Measurements from ENCODE around the gene HIBCH. TPM values are rescaled to one million over a fixed set of nuclear protein-coding genes. Genes with fewer than 3 reads are reported as not detected.

The HIBCH gene
- polyA plus RNA-seq, 1 of the 3 experiments (the other 2 are of a cell fraction): 8.4 TPM

DNA sequence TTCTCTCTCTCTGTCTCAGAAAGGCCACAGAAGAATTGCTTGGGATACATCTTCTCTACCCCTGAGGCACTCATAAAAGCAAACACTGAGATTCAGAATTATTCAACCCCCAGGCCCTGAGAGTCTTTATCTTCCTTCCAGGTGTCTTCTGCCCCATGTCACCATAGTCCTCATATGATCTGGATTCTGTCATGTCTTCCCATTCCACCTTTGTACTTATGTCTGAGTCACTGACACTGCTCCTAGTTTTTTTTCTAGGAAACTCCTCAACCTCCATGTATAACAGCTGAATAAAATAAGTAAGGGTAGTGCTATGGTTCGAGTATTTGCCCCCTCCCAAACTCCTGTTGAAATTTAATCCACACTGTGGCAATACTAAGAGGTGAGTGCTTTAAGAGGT is 11.6 kb downstream of the HIBCH start:
- no peak overlapping the region for H3K27ac ChIP-seq (ENCODE audit: low read depth in 2 of 2, low read length in 1 of 2)
- no peak overlapping the region for H2AFZ ChIP-seq (ENCODE audit: low read depth)
- H3K9ac ChIP-seq: no peak overlapping the region
- H3K4me2 ChIP-seq: no peak overlapping the region
- no peaks in the 10 kb centered on the region for H3K4me1 ChIP-seq (ENCODE audit: control insufficient read depth in 1 of 2, insufficient read depth in 2 of 2, low read depth in 1 of 2, low read length in 1 of 2)
- no peak for DNase-seq
- TF ChIP-seq GATA2 (CRISPR knock-in tag; IDR thresholded peaks at IDR 0.05): no peak
- TF ChIP-seq JUND (IDR thresholded peaks at IDR 0.05): no peak
- TF ChIP-seq, protein P1, sequence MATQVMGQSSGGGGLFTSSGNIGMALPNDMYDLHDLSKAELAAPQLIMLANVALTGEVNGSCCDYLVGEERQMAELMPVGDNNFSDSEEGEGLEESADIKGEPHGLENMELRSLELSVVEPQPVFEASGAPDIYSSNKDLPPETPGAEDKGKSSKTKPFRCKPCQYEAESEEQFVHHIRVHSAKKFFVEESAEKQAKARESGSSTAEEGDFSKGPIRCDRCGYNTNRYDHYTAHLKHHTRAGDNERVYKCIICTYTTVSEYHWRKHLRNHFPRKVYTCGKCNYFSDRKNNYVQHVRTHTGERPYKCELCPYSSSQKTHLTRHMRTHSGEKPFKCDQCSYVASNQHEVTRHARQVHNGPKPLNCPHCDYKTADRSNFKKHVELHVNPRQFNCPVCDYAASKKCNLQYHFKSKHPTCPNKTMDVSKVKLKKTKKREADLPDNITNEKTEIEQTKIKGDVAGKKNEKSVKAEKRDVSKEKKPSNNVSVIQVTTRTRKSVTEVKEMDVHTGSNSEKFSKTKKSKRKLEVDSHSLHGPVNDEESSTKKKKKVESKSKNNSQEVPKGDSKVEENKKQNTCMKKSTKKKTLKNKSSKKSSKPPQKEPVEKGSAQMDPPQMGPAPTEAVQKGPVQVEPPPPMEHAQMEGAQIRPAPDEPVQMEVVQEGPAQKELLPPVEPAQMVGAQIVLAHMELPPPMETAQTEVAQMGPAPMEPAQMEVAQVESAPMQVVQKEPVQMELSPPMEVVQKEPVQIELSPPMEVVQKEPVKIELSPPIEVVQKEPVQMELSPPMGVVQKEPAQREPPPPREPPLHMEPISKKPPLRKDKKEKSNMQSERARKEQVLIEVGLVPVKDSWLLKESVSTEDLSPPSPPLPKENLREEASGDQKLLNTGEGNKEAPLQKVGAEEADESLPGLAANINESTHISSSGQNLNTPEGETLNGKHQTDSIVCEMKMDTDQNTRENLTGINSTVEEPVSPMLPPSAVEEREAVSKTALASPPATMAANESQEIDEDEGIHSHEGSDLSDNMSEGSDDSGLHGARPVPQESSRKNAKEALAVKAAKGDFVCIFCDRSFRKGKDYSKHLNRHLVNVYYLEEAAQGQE (IDR thresholded peaks at IDR 0.05; ENCODE audit: low read depth, low read length): no peak
- TF ChIP-seq NRF1 (IDR thresholded peaks at IDR 0.05; ENCODE audit: low read depth, low read length): no peak
- TF ChIP-seq SIN3A (IDR thresholded peaks at IDR 0.05; ENCODE audit: borderline replicate concordance, low read depth, low read length): no peak
- no peak for TF ChIP-seq YY1 (IDR thresholded peaks at IDR 0.05; ENCODE audit: low read depth)
- TF ChIP-seq, protein P2, sequence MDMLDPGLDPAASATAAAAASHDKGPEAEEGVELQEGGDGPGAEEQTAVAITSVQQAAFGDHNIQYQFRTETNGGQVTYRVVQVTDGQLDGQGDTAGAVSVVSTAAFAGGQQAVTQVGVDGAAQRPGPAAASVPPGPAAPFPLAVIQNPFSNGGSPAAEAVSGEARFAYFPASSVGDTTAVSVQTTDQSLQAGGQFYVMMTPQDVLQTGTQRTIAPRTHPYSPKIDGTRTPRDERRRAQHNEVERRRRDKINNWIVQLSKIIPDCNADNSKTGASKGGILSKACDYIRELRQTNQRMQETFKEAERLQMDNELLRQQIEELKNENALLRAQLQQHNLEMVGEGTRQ (IDR thresholded peaks at IDR 0.05; ENCODE audit: borderline replicate concordance, low read depth, low read length): no peak
- TF ChIP-seq MEF2A (IDR thresholded peaks at IDR 0.05; ENCODE audit: borderline replicate concordance, low read depth): no peak
- TF ChIP-seq, protein P3, sequence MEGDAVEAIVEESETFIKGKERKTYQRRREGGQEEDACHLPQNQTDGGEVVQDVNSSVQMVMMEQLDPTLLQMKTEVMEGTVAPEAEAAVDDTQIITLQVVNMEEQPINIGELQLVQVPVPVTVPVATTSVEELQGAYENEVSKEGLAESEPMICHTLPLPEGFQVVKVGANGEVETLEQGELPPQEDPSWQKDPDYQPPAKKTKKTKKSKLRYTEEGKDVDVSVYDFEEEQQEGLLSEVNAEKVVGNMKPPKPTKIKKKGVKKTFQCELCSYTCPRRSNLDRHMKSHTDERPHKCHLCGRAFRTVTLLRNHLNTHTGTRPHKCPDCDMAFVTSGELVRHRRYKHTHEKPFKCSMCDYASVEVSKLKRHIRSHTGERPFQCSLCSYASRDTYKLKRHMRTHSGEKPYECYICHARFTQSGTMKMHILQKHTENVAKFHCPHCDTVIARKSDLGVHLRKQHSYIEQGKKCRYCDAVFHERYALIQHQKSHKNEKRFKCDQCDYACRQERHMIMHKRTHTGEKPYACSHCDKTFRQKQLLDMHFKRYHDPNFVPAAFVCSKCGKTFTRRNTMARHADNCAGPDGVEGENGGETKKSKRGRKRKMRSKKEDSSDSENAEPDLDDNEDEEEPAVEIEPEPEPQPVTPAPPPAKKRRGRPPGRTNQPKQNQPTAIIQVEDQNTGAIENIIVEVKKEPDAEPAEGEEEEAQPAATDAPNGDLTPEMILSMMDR (IDR thresholded peaks at IDR 0.05): no peak
- TF ChIP-seq, protein P4, sequence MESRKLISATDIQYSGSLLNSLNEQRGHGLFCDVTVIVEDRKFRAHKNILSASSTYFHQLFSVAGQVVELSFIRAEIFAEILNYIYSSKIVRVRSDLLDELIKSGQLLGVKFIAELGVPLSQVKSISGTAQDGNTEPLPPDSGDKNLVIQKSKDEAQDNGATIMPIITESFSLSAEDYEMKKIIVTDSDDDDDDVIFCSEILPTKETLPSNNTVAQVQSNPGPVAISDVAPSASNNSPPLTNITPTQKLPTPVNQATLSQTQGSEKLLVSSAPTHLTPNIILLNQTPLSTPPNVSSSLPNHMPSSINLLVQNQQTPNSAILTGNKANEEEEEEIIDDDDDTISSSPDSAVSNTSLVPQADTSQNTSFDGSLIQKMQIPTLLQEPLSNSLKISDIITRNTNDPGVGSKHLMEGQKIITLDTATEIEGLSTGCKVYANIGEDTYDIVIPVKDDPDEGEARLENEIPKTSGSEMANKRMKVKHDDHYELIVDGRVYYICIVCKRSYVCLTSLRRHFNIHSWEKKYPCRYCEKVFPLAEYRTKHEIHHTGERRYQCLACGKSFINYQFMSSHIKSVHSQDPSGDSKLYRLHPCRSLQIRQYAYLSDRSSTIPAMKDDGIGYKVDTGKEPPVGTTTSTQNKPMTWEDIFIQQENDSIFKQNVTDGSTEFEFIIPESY (IDR thresholded peaks at IDR 0.05; ENCODE audit: borderline replicate concordance, low read depth): no peak
- H3K4me3 ChIP-seq (ENCODE audit: low read depth in 2 of 2, low read length in 1 of 2): no peak overlapping the region
- CTCF ChIA-PET: interaction anchor here (1.9 kb wide), 1 partner anchor 12 kb away, joined by 9 read pairs; the partner anchor contains the start of gene HIBCH
- peaks cover 10 to 35% of the 10 kb centered on the region in 2 experiments for H3K36me3 ChIP-seq (replicated peaks in 1 of 2; ENCODE audit: control insufficient read depth in 1 of 2, insufficient read depth in 2 of 2, low read length in 1 of 2)
- POLR2A ChIA-PET: no interaction called here
- no peaks in the 10 kb centered on the region for H3K27me3 ChIP-seq (ENCODE audit: insufficient read depth)
- WGBS (ENCODE audit: low lambda C conversion rate): 90% methylated on average over 1 of the region's 1 CpG
- H3K79me2 ChIP-seq (ENCODE audit: insufficient read depth): no peaks in the 10 kb centered on the region
- H3K9me3 ChIP-seq: no peaks in the 10 kb centered on the region
- H3K9me2 ChIP-seq: no peaks in the 10 kb centered on the region
- H4K20me1 ChIP-seq (ENCODE audit: insufficient read depth): no peaks in the 10 kb centered on the region
- no peaks in the 10 kb centered on the region for H3F3A ChIP-seq (replicated peaks; ENCODE audit: insufficient read depth)

Data from SK-N-SH (cell line).